ENCODE measurements around the gene UBE2H. TPM values are rescaled to one million over a fixed set of nuclear protein-coding genes. Genes with fewer than 3 reads are reported as not detected.

UBE2H gene
- total and polyA plus RNA-seq, 10 donors: 13.5 to 98.0 (median 65.5) TPM

DNA sequence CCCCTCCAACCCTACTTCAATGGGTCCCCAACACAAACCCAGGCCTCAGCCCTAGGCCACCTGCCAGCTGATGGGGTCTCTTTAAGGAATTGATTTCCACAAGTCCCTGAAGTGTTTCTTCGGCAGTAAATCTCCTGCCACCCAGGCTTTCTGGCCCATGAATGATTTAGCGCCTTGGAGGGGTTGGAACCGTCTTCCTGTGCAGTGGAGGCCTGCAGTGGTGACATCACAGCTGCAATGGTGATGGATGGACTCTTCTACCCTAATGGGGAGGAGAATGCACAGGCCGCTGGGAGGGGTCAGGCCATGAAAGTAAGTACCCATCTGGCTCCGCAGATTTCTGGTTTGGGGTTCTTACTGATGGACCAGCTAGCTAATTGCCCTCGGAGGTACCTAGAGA lies 163.8 kb downstream of the UBE2H start:
- H3K27ac ChIP-seq: no peak overlapping the region
- intact Hi-C loops (cut with DNase I; ENCODE audit: low total_unique reads): no loop called here
- no peaks in the 10 kb centered on the region for H3K9me3 ChIP-seq
- H3K4me3 ChIP-seq: no peak overlapping the region
- H3K27me3 ChIP-seq (replicated peaks in 1 of 7): peaks cover 6 to 71% (median 33%) of the 10 kb centered on the region in 7 donors
- H3K36me3 ChIP-seq: no peaks in the 10 kb centered on the region
- peaks cover 13 to 24% (median 21%) of the 10 kb centered on the region in 6 donors for H3K4me1 ChIP-seq
- no peak for DNase-seq
- TF ChIP-seq POLR2A (IDR thresholded peaks at IDR 0.05): no peak
- TF ChIP-seq, protein P1, sequence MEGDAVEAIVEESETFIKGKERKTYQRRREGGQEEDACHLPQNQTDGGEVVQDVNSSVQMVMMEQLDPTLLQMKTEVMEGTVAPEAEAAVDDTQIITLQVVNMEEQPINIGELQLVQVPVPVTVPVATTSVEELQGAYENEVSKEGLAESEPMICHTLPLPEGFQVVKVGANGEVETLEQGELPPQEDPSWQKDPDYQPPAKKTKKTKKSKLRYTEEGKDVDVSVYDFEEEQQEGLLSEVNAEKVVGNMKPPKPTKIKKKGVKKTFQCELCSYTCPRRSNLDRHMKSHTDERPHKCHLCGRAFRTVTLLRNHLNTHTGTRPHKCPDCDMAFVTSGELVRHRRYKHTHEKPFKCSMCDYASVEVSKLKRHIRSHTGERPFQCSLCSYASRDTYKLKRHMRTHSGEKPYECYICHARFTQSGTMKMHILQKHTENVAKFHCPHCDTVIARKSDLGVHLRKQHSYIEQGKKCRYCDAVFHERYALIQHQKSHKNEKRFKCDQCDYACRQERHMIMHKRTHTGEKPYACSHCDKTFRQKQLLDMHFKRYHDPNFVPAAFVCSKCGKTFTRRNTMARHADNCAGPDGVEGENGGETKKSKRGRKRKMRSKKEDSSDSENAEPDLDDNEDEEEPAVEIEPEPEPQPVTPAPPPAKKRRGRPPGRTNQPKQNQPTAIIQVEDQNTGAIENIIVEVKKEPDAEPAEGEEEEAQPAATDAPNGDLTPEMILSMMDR (IDR thresholded peaks at IDR 0.05 in 8 of 11, conservative IDR thresholded peaks at IDR 0.05 in 3 of 11): no peak
- no peak for TF ChIP-seq POLR2AphosphoS5 (IDR thresholded peaks at IDR 0.05)
- 82 to 92% (median 91%) methylated on average over 6 of the region's 6 CpGs for WGBS, 5 donors

DNA sequence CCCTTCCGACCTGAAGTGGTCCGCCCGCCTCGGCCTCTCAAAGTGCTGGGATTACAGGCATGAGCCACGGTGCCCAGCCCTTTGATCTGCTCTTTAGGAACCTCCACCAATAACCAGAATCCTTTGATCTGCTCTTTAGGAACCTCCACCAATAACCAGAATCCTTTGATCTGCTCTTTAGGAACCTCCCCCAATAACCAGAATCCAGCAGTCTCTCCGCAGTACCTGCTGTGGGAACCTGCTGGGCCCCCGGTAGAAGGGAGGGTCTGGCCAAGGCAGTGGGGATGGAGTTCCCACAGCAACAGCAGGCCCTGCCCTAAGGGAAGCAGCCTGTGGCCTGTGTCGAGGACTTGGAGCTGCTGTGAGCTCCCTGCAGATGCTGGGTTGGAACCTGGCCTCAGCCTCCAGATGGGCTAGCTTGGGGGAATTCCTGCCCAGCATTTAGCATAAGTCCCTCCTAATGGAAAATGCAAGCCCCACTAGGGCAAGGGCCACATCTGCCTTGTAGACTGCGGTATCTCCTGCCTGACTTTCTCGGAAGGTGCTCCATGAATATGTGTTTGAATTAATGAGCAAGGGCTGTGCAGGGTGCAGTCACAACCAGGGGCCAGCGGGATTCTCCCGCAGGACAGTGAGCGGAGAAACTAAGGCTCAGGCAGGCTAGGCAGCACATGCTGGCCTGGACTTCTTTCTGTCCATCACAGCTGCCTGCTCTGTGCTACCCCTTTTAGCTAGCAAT lies 165.8 kb downstream of the UBE2H start:
- WGBS, 5 donors: 45 to 71% (median 51%) methylated on average over 10 to 13 of the region's 13 CpGs
- TF ChIP-seq, protein P1 (IDR thresholded peaks at IDR 0.05 in 8 of 11, conservative IDR thresholded peaks at IDR 0.05 in 3 of 11): no peak
- no peak for TF ChIP-seq POLR2A (IDR thresholded peaks at IDR 0.05)
- TF ChIP-seq POLR2AphosphoS5 (IDR thresholded peaks at IDR 0.05): no peak

DNA sequence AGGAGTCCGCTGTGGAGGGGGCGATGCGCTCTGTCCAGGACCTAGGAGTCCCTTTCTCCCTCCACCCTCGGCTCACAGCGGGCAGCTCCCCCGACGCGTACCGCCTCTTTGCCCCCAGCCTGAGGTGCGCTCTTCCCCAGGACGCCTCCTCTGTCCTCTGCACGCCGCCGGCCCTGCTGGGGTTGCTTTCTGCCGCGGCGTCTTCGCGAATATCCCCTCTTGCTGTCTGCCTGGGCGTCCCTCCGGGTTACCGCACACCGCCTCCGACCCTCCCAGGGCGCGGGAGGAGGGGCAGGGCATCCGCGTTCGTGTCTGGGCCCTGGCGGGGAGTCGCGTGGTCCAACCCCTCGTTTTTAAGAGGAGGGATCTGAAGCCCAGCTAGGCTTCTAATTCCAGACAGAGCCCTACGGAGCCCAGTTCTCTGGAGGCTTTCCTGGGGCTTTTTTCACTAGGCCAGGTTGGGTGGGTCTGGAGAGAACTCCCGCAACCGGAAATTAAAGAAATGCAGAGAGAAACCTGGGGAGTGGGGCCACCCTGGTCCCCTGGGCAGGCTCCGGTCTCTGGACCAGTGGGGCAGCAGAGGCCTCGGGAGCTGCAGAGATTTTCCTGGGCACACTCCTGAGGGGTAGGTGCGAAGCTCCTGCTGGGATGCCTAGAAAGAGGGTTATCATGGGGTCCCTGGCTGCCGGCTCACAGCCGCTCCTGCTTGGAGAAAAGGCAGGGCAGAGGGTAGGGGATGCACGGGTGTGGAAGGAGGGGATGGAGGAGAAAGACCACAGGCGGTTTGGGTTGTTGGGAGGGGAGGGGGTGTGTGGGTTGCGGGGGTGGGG lies 166.9 kb downstream of the UBE2H start:
- DNase-seq: peak; percentile 73
- Histone ChIP-seq H3K9me3 (no peaks in the 10 kb centered on the region), H3K36me3 (no peaks in the 10 kb centered on the region), H3K4me3 (peak overlapping the region in 6 of 8 donors; percentile 9 to 58 (median 14)), H3K27me3 (replicated peaks in 1 of 7) (peaks cover 18 to 97% (median 64%) of the 10 kb centered on the region in 7 donors), H3K27ac (peak overlapping the region in 3 of 8 donors; percentile 5 to 27 (median 23)), H3K4me1 (peaks cover 33 to 55% (median 51%) of the 10 kb centered on the region in 6 donors)
- 4 to 8% (median 4%) methylated on average over 42 to 44 of the region's 44 CpGs for WGBS, 5 donors
- TF ChIP-seq POLR2AphosphoS5 (IDR thresholded peaks at IDR 0.05) (peak in 1 of 3 donors; percentile 57), POLR2A (IDR thresholded peaks at IDR 0.05) (no peak)
- intact Hi-C loops (cut with DNase I; ENCODE audit: low total_unique reads): no loop called here

More for the DNA sequence above, 165.8 kb downstream of the UBE2H start:
- no peak overlapping the region for H3K27ac ChIP-seq
- H3K9me3 ChIP-seq: no peaks in the 10 kb centered on the region
- peaks cover 12 to 91% (median 53%) of the 10 kb centered on the region in 7 donors for H3K27me3 ChIP-seq (replicated peaks in 1 of 7)
- intact Hi-C loops (cut with DNase I; ENCODE audit: low total_unique reads): no loop called here
- H3K4me3 ChIP-seq: no peak overlapping the region
- DNase-seq: peak; percentile 55
- peaks cover 22 to 44% (median 40%) of the 10 kb centered on the region in 6 donors for H3K4me1 ChIP-seq
- no peaks in the 10 kb centered on the region for H3K36me3 ChIP-seq

DNA sequence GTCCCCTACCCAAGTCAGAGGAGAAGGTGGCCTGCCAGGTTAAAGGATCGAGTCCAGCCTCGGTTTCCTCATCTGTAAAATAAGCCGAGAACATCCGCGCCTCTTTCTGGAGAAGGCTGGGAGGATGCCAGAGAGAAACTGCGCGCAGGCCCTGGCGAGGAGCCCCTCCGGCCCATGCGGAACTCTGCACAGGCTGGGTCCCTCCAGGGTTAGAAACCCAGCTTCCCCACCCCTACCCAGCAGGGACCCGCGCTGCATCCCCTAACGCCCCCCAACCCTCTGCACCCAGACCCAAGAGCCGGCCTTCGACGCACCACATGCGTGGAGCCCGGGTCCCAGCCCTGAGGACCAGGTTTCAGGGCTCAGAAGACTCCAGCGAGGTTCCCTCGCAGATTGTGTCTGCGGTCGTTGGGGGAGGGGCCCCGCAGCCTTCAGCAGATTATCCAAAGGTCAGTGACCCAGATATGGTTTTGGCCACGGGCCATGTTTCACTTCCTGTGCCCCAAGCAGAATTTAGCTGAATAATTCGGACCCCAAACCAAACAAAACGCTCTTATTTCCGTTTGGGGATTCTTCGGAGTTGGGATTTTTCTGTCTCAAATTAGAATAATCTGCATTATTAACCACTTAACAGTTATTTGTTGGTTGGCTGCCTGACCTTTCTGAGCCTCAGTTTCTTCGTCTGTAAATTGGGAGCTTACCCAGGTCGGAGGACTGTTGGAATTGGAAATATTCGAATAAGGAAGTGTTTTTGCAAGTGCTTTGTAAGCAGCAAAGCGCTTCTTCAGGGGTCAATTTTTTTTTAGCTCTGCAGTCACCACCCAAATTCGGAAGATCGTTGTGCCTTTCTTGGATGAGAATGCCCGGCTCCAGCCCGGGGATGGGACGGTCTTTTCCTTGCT lies 167.7 kb downstream of the UBE2H start:
- peak in 2 of 3 donors; percentile 24 to 49 for TF ChIP-seq POLR2AphosphoS5 (IDR thresholded peaks at IDR 0.05)
- TF ChIP-seq, protein P1 (IDR thresholded peaks at IDR 0.05 in 8 of 11, conservative IDR thresholded peaks at IDR 0.05 in 3 of 11): no peak
- TF ChIP-seq POLR2A (IDR thresholded peaks at IDR 0.05): no peak
- 1 to 5% (median 4%) methylated on average over 22 to 37 of the region's 37 CpGs for WGBS, 5 donors
- Histone ChIP-seq H3K9me3 (no peaks in the 10 kb centered on the region), H3K36me3 (no peaks in the 10 kb centered on the region), H3K4me1 (peaks cover 42 to 63% (median 60%) of the 10 kb centered on the region in 6 donors), H3K27ac (peak overlapping the region in 3 of 8 donors; percentile 5 to 27 (median 23)), H3K27me3 (replicated peaks in 1 of 7) (peaks cover 19 to 97% (median 73%) of the 10 kb centered on the region in 7 donors), H3K4me3 (peak overlapping the region in 6 of 8 donors; percentile 5 to 58 (median 12))
- peak; percentile 81 for DNase-seq
- intact Hi-C loops (cut with DNase I; ENCODE audit: low total_unique reads): no loop called here

All from spleen (tissue), 11 donors.